NB4 (cell line): Measurements from ENCODE around the gene SUSD6.

Source experiments
- CTCF ChIP-seq: IDR thresholded peaks from one replicate; pipeline ENCODE4 v1.5.1; 2012; ENCODE audit warnings: low read depth, low read length
- MAX ChIP-seq: IDR thresholded peaks from 2 replicates; pipeline ENCODE4 v1.6.1; 2011; ENCODE audit warnings: low read depth, low read length
- POLR2A ChIP-seq: IDR thresholded peaks from 2 replicates; pipeline ENCODE4 v1.6.1; 2011; ENCODE audit warnings: mild to moderate bottlenecking; ENCODE audit not compliant: insufficient read length; ENCODE audit errors: extremely low read depth

- no peak for TF ChIP-seq CTCF
- TF ChIP-seq POLR2A, result no peak
- TF ChIP-seq MAX, result no peak
Observed at GRCh38 chr14:69692594-69692993, 81.2 kb downstream of the SUSD6 start.
